ENCODE results near the gene RNPEP.
"Not testable (repeated sequence)": the region's sequence is repeated elsewhere in the genome, so short reads cannot be mapped to it uniquely, and the experiment has no call there.

Gene RNPEP

DNA sequence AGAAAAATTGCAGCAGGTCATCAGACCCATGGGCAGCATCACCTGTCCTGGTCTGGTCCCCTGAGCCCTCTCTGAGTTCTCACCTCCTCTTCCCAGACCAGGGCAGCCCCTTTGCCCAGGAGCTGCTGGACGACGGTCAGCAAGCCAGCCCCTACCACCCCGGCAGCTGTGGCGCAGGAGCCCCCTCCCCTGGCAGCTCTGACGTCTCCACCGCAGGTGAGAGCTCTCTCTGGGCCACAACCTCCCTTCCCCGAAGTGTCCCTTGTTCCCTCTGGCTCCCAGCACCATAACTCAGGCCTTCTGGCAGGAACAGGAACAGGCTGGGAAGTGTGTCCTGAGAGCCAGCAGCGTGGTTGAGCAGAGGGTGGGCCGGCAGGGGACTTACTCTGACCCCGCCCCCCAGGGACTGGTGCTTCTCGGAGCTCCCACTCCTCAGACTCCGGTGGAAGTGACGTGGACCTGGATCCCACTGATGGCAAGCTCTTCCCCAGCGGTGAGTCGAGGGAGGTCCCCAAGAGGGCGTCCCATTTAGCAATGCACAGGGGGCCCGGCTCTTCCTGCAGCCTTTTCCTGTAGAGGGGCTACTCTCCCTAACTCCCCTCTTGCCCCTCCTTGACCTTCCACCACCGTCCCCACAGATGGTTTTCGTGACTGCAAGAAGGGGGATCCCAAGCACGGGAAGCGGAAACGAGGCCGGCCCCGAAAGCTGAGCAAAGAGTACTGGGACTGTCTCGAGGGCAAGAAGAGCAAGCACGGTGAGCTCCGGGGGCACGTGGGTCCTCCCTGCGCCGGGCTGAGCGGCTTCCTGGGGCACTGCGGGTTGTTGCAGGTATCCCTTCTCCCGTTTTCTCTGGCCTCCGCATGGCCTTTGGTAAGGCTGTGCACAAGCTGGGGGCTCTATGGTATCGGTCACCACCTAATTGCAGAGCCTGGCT lies 30.4 kb downstream of the RNPEP start:
- DNase-seq, result no peak

DNA sequence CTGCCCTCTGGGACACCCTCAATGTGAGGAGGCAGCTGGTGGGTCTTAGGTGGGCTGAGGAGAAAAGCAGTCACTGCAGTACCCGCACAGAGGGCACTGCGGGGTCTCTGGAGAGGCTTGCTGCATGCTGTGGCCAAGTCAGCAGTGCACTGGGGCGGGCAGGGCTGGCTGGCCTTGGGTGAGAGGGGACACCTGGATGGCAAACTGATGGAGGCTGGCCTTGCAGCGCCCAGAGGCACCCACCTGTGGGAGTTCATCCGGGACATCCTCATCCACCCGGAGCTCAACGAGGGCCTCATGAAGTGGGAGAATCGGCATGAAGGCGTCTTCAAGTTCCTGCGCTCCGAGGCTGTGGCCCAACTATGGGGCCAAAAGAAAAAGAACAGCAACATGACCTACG lies 31.2 kb downstream of the RNPEP start:
- no peak for DNase-seq

DNA sequence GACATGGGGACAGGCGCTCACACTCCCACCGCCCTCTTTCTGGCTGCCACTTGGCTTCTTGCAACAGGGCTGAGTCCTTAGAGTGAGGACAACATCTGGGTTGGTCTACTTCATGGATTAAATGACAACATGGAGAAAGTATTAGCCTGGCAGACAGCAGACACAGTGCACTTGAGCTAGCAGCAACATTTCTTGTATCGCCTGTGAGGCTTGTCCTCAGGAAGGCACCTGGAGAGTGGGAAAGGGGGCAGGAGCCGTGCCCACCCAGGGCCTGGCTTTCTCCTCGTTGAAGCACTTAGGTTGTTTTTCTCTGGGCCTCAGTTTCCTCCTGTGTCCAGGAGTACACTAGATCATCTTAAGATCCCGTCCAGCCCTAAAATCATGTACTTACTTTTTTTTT lies 31.6 kb downstream of the RNPEP start:
- no peak for DNase-seq

DNA sequence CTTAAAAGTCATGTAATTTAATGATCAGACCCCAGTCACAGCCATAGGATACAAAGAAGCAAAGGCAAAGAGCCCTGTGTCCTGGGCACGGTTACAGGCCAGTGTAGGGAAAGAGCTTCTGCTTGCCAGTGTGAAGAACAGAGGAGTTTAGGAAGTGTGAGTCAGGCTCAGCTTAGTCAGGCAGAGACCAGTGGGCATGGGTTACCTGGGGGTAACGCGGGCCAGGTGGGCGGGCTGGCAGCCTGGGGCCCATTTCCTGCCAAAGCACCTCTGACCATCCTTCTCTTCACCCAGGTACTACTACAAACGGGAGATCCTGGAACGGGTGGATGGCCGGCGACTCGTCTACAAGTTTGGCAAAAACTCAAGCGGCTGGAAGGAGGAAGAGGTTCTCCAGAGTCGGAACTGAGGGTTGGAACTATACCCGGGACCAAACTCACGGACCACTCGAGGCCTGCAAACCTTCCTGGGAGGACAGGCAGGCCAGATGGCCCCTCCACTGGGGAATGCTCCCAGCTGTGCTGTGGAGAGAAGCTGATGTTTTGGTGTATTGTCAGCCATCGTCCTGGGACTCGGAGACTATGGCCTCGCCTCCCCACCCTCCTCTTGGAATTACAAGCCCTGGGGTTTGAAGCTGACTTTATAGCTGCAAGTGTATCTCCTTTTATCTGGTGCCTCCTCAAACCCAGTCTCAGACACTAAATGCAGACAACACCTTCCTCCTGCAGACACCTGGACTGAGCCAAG lies 32.6 kb downstream of the RNPEP start:
- no peak for DNase-seq

DNA sequence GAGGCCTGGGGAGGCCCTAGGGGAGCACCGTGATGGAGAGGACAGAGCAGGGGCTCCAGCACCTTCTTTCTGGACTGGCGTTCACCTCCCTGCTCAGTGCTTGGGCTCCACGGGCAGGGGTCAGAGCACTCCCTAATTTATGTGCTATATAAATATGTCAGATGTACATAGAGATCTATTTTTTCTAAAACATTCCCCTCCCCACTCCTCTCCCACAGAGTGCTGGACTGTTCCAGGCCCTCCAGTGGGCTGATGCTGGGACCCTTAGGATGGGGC lies 33.2 kb downstream of the RNPEP start:
- no peak for DNase-seq

DNA sequence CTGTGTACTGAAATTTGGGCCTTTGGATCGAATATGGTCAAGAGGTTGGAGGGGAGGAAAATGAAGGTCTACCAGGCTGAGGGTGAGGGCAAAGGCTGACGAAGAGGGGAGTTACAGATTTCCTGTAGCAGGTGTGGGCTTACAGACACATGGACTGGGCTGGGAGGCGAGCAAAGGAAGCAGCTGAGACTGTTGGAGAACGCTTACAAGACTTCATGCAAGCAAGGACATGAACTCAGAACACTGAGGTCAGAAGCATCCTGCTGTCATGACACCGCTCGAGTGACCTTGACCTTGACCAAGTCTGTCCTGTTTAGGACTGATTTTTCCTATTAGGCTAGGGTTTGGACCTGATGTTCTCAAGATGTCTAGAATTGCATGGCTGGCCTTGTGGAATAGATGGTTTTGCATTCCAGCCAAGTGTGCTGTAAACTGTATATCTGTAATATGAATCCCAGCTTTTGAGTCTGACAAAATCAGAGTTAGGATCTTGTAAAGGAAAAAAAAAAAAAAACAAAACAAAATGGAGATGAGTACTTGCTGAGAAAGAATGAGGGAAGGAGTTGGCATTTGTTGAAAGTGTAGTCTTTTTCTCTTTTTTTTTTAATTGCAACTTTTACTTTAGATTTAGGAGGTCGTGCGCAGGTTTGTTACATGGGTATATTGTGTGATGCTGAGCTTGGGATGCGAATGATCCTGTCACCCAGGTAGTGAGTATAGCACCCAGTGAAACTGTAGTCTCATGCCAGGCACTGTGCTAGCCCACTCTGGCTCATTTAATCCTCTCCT lies 33.8 kb downstream of the RNPEP start:
- DNase-seq, result no peak

DNA sequence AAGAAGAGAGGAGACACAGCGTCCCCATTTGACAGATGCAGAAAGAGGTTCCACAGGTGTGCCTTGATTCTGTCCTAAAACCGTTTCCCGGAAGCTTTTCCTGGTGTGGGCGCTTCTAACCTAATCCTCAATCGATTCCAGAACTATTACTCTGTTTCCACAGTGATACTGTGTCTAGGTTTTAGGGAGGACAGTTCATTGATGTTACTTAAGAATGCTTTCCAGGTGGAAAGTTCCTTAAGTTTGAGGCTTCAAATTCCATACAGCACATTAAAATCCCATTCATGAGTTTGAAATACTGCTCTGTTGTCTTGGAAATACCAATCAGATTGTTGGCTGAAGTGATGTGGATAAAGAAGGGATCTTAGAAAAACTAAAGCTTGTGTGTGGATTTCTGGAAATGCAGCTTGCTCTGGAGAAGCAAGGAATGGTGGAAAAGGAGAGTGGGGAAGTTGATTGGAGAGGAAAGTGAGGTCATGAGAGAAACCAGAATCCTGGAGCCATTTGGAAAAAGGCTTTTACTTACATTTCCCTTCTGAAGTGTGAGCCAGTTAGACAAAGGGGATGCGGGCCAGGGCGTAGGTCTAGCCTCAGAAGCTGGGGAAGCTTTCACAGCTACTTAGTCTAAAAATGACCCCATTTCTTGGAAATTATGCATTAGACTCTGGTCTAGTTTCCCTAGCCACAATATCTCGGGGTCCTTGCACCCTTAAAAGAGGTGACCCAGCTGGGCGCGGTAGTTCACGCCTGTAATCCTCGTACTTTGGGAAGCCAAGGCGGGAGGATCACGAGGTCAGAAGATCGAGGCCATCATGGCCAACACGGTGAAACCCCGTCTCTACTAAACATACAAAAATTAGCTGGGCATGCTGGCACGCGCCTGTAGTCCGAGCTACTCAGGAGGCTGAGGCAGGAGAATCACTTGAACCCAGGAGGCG lies 34.6 kb downstream of the RNPEP start:
- no peak for DNase-seq

DNA sequence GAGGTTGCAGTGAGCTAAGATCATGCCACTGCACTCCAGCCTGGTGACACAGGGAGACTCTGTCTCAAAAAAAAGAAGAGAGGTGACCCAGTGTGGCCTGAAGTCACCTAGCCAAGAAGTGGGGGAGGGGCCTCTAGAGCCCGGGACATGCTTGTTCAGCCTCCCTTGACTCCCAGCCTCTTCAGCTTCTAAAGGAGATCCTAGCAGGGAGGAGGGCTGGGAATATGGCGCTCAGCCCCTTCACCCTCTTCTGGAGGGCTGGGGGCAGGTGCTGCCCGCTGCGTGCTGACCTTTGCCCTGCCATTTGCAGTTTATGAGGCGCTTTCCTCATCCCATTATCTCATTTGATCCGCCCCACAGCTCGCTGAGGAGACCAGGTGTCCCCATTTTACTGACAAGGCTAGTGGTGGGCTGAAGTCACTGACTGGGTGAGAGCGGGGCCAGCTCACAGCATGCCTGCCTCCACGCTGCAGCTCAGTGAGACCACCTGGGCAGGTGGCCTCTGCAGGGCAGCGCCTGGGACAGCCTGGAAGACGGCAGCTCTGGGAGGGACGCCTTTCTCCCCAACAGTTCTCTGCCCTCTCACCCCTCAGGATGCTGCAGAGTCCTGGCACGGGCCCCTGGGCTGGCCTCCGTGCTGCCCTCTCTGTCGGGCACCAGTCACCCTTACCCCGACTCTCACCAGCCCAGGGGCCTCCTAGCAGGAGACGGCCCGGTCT lies 35.5 kb downstream of the RNPEP start:
- no peak for DNase-seq

DNA sequence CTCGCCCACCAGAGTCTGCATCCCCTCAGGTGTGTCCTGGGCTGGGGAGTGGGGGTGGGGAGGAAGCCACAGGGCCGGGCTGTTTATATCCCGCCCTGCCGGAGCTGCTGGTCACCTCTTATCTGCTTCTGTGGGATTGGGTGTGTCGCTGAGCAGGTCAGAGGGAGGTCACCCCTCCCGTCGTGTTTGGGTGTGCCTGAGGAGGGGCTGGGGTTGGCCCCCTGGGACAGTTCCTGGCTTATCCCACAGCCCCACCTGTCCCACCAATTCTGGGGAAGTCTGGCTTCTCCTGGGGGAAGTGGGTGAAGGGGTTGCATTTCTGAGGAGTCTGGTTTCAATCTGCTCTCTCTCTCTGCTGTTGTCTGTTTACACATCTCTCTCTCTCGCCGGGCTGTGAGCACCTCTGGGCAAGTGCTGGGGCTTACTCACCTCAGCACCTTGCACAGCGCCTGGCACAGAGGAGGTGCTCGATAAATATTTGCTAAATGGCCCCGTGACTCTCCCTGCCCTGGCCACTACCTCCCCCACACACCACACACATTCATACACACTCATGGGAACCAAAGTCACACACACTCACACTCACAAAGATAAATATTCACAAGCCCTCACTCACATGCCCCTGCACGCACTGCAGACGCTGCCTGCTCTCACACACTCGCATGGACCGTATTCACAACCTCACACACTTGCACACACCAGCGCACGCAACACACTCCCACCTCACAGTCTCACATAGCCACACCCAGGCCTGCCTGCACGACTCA lies 36.2 kb downstream of the RNPEP start:
- DNase-seq, result no peak

DNA sequence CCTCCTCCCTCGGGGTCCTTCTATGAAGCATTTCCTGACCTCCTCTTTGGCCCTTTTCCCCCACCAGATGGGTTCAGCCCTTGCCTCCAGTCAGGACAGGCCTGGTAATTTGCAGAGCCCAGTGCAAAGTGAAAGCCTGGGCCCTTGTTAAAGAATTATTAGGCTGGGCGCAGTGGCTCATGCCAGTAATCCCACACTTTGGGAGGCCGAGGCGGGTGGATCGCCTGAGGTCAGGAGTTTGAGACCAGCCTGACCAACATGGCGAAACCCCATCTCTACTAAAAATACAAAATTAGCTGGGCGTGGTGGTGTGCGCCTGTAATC lies 36.7 kb downstream of the RNPEP start:
- not testable (repeated sequence) for DNase-seq

DNA sequence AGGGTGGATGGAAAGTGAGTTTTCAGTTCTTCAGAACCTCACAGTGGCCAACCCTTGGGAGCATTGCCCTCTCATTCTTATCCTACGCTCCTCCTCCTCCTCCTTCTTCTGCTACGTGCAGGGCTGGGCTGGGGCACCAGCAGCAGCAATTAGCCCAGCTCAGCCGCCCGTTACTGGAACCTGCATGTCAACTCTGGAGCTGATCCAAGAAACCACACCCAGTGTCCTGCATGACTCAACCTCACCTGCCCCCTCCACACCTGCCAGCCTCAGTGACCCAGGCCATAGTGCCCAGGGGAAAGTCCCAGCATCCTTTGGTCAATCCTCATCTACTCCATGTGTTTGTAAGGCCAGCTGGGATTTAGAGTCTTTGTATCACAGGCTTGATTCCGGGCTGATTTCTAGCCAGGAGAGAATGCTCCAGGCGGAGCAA lies 40.6 kb downstream of the RNPEP start:
- DNase-seq, result no peak

DNA sequence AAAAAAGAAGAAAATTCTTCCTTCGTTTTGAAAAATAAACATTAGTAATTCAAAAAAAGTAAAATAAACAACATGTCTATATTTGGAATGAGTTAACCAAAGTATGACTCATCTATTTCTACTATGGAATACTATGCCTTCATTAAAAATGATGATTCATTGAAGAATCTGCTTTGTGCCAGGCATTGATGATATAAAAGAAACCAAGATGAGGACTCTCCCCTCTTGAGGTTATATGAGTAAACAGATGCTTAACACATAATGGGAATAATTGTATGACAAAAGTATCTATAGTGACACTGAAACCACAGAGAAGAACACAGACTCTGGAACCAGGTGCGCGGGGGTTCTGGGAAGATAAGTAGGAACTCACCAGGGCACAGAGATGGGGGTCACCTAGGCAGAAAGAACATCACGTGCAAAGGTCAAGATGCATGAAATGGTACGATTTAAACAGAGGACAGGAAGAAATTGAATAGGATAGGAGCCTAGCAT lies 46.8 kb downstream of the RNPEP start:
- no peak for DNase-seq

DNA sequence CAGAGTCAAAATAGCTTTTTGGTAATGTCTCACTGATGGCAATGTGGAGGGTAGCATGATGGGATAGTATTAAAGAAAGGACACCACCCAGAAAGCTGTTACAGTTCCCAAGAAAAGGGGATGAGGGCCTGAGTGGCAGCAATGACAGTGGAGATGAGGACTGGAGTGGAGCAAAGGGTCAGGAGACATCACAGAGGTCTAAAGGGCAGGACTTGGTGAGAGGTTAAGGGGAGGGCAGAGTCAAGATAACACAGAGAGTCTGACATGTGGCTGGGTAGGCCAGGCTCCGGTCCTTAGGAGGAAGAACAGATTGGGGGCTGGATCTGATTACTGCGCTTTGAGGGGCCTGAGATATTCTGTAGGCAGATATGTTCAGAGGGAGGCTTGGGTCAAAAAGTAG lies 47.3 kb downstream of the RNPEP start:
- DNase-seq, result no peak

DNA sequence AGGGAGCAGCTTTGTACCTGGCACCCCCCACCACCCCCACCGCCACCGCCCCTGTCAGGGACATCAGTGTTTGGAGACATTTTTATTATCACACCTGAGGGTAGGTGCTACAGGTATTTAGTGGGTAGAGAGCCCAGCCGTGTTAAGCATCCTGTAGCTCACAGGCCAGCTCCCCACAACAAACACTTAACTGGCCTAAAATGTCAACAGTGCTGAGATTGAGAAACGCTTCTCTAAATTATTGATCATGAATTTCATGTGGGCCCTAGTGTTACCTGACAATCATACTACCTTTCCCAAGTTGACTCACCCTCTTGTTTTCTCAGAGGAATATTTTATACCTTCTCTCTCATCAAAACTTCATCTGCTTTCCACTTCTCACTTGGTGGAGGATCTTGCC lies 49.3 kb downstream of the RNPEP start:
- DNase-seq, result no peak

DNA sequence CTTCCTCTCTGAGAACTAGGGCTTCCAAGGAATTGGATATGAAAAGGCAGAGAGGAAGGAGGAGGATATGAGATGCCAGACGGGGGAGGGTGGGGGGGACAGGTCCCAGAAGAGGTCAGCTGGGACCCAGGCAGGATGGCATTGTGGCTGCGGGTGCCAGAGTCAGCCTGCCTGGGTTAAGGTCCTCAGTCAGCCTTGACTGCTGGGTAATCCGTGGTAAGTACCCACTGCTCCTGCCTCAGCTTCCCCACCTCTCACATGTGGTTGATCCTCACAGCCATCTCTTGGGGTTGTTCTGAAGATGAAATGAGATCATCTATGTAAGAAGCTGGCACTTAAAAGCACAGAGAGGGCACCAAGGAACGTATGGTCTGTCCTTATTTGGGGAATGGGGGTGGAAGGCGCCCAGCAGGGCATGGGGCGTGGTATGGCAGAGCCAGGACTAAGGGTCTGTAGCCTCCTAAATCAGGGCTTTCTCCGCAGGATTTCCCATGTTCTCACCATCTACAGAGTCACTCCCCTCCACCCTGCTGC lies 51.8 kb downstream of the RNPEP start:
- DNase-seq, result no peak

DNA sequence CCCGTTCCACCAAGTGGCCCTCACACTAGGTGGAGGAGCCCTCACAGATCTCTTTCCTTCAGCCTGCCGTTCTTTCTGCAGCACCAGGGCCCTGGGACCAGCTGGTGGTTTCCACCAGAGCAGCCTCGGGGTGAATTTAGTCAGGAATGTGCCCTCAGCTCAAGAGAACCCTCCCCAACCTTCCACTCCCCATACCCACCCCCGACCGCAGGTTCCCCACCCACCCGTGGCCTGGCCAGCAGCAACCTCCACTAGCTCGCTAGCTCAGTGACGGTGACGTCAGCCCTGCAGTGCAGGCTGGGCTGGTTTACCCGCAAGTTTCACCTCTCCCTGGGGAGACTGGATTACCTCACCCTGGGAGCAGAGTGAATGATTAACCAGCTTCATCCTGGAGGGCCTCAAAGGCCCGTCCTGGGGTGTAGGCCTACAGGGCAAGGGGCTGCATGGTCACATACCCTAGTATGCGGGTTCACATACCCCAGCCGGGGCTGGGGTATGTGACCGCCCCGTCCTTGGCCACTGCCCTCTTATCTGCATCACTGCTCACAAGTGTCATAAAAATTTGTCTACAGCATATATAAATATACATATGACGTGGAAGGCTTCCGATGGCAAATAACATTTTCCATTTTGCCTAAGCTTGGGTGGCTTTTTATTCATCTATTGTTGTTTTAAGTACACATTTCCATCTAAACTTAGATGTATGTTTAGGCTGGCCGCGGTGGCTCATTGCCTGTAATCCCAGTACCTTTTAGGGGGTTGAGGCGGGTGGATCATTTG lies 52.4 kb downstream of the RNPEP start:
- DNase-seq, result no peak

DNA sequence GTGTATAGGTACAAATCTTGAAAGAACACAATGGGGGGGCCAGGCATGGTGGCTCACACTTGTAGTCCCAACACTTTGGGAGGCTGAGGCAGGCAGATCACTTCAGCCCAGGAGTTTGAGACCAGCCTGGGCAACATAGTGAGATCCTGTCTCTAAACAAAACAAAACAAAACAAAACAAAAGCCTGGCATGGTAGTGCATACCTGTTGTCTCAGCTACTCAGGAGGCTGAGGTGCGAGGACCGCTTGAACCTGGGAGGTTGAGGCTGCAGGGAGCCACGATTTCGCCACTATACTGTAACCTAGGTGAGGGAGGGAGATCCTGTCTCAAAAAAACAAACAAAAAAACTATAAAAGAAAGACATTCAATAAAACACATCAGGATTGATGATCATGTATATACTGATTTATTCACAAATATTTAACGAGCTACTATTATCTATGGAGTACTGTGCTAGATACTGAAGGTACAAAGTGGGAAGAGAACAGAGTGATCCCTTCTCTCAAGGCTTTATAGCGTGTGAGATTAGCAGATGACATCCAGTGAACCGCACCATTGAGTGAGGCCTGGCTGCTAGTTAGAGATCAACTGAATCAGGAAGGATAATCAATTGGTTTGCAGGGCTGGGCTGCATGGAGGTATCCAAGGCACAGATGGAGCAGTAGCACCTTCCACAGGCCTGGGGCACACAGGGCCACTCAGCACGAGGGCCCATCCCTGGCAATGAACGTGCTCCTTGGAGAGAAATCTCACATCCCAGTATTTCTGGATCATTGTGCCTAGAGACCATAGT lies 54.3 kb downstream of the RNPEP start:
- DNase-seq, result no peak

DNA sequence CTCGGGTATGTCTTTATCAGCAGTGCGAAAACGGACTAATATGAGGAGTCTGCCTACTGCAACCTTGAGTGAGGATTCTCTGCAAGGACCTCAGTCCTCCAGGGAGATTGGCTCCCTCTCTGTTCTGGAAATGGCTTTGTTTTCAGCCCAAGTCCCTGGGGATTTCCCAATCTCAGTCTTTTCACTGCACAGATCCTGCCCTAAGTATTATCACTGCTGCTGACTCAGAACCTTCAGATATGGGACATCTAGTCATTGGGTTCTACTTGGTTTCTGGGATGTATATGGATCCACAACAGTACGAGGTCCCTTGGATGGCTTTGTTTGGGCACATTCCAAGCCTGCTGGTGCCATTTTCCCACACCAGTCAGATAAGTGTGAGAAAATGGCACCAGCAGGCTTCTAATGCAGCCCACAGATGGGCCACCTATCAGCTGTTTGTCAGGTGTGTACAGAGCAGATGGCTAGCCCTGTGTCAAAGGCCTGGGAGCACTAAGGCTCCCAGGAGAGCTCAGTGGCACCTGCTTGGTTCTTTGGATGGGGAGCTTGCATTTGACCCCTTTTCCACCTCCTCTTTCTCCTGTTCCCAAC lies 55.4 kb downstream of the RNPEP start:
- DNase-seq, result no peak

Measured in activated CD4-positive, alpha-beta T cell treated with anti-CD3 and anti-CD28 coated beads for 48 hours (primary cell).